SK-N-MC (cell line): ENCODE data around the gene SELENOV.

Experiments
- EZH2 ChIP-seq: fragments of 200-600 bp; sonication (generic); IDR thresholded peaks from one replicate; pipeline ENCODE4 v1.6.1; 2017; ENCODE audit warnings: antibody characterized with exemption
- FOXP2 ChIP-seq: optimal IDR thresholded peaks from 2 replicates; pipeline ENCODE3; 2011; ENCODE audit warnings: mild to moderate bottlenecking, moderate library complexity; ENCODE audit not compliant: insufficient read depth; ENCODE audit errors: extremely low read length, control extremely low read depth
- POLR2AphosphoS5 ChIP-seq: IDR thresholded peaks from 2 replicates; pipeline ENCODE4 v1.6.1; 2012; ENCODE audit warnings: mild to moderate bottlenecking, low read depth, low read length, borderline replicate concordance

DNA sequence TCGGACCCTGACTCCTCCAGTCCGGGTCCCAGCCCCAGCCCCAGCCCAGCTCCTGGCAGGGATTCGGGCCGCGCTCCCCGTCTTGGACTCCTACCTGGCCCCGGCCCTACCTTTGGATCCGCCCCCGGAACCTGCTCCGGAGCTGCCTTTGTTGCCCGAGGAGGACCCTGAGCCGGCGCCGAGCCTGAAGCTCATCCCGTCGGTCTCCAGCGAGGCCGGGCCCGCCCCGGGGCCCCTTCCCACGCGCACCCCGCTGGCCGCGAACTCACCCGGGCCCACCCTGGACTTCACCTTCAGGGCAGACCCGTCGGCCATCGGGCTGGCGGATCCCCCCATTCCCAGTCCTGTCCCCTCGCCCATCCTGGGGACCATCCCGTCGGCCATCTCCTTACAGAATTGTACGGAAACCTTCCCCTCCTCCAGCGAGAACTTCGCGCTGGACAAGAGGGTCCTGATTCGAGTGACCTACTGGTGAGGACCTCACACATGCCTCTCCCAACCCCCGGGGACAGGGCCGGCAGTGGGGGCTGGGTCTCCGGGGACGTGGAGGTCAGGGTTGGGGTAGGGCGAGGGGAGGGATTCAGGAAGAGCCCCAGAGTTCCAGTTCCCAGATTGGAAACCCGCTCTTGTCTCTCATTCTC lies 732 bp downstream of the SELENOV start:
- TF ChIP-seq EZH2, result peak; percentile 70
- no peak for TF ChIP-seq POLR2AphosphoS5
- no peak for TF ChIP-seq FOXP2
